Panc1 (cell line): Measurements from ENCODE around the gene SUGP1. TPM values are rescaled to one million over a fixed set of nuclear protein-coding genes. Genes with fewer than 3 reads are reported as not detected.

Experiments used
- ATAC-seq: fragments of 200-7000 bp; cut with Tn5 transposase; 2 replicates; pipeline ENCODE4 v1.9.1; 2020; ENCODE audit warnings: mild to moderate bottlenecking, moderate library complexity
- BruUV-seq: library from RNA; stranded (reverse); fragments of 400-500 nt; replicated peaks from 2 replicates; lab custom pipeline; 2021; lab: Mats Ljungman, UMichigan
- CTCF ChIA-PET: fragments of 300-600 bp; sonication (Branson Sonifier 250); formaldehyde crosslinking; loops from one replicate; lab custom pipeline; 2022; ENCODE audit warnings: antibody characterized with exemption; lab: Charles Lee
- POLR2A ChIA-PET: fragments of 300-600 bp; sonication (Branson Sonifier 250); formaldehyde crosslinking; loops from one replicate; lab custom pipeline; 2022; ENCODE audit warnings: antibody characterized with exemption; lab: Charles Lee
- DNase-seq: peaks from one replicate; pipeline ENCODE4 v3.0.0-alpha.2; 2010; ENCODE audit warnings: low read depth, low spot score
- H3K27ac ChIP-seq: 2 replicates; pipeline ENCODE4 v1.5.1; 2011; ENCODE audit warnings: mild to moderate bottlenecking, low read length, inconsistent platforms
- H3K27me3 ChIP-seq: fragments of 200-500 bp; sonication (Bioruptor generic); 2 replicates; pipeline ENCODE4 v1.6.0; 2014; ENCODE audit warnings: low read length, inconsistent platforms; ENCODE audit not compliant: control insufficient read depth, insufficient read depth
- H3K36me3 ChIP-seq: fragments of 200-500 bp; sonication (Bioruptor generic); 2 replicates; pipeline ENCODE4 v1.5.1; 2014; ENCODE audit warnings: inconsistent platforms, mild to moderate bottlenecking, low read length, moderate library complexity; ENCODE audit not compliant: control insufficient read depth, insufficient read depth
- H3K4me1 ChIP-seq: 2 replicates; pipeline ENCODE4 v1.5.1; 2011; ENCODE audit warnings: inconsistent platforms, mild to moderate bottlenecking, low read length, moderate library complexity; ENCODE audit not compliant: control insufficient read depth, insufficient read depth
- H3K4me3 ChIP-seq, 2 experiments: 2 replicates each; pipeline ENCODE4 v1.5.1; 2011 to 2012; ENCODE audit warnings: low read depth in 2 of 2, low read length in 2 of 2, mild to moderate bottlenecking in 2 of 2, inconsistent platforms in 1 of 2, moderate library complexity in 1 of 2
- H3K9me3 ChIP-seq: fragments of 200-500 bp; sonication (Bioruptor generic); 2 replicates; pipeline ENCODE4 v1.5.1; 2014; ENCODE audit warnings: low read depth, mild to moderate bottlenecking, inconsistent platforms, low read length, moderate library complexity; ENCODE audit not compliant: control insufficient read depth, insufficient read depth
- CTCF ChIP-seq: fragments of 450-650 bp; IDR thresholded peaks from 2 replicates; pipeline ENCODE4 v1.5.1; 2017; ENCODE audit warnings: mild to moderate bottlenecking
- POLR2AphosphoS5 ChIP-seq: IDR thresholded peaks from 2 replicates; pipeline ENCODE4 v1.6.1; 2012; ENCODE audit warnings: mild to moderate bottlenecking, low read depth, low read length, moderate library complexity
- REST ChIP-seq, 2 experiments: IDR thresholded peaks; 2 replicates each; pipeline ENCODE4 v1.6.1; 2011 to 2012; ENCODE audit warnings: low read depth in 2 of 2, control low read depth in 1 of 2, low read length in 1 of 2, mild to moderate bottlenecking in 1 of 2, moderate library complexity in 1 of 2; ENCODE audit not compliant: insufficient read depth in 1 of 2
- SIN3A ChIP-seq: IDR thresholded peaks from 2 replicates; pipeline ENCODE4 v1.6.1; 2012; ENCODE audit warnings: low read depth, mild to moderate bottlenecking, low read length, moderate library complexity, borderline replicate concordance; ENCODE audit not compliant: insufficient read depth
- TCF7L2 ChIP-seq: IDR thresholded peaks from 2 replicates; pipeline ENCODE4 v1.6.1; 2011; ENCODE audit warnings: mild to moderate bottlenecking, low read depth, low read length, inconsistent platforms
- in situ Hi-C: cut with HindIII; loops from 2 replicates; pipeline ENCODE4 v1.10.0; 2016; ENCODE audit warnings: low sequenced_read_pairs, low pct_unique_long_range_greater_than_20kb
- intact Hi-C: fragments of 100-400 bp; cut with micrococcal nuclease; formaldehyde crosslinking; loops from one replicate; pipeline ENCODE4 v1.10.0; 2022; ENCODE audit not compliant: unreplicated experiment
- total RNA-seq: library from RNA; stranded (reverse); gene quantifications from one replicate; pipeline ENCODE4 v1.2.1, GENCODE V29; 2021; ENCODE audit not compliant: unreplicated experiment

SUGP1 gene
- total RNA-seq, 1 experiment from 2014 or later, result 41.5 TPM

GRCh38 chr19:19345970-19346369 lies 25.7 kb upstream of the SUGP1 start:
- no peak for ATAC-seq
- BruUV-seq, result no TSS peak
- DNase-seq, result no peak
- H3K27me3 ChIP-seq, result no peaks in the 10 kb centered on the region
- intact Hi-C loops, result no loop called here
- POLR2A ChIA-PET, result no interaction called here
- no peak for TF ChIP-seq TCF7L2
- no peak for TF ChIP-seq REST (IDR thresholded peaks at IDR 0.05; ENCODE audit: insufficient read depth in 1 of 2, low read depth in 2 of 2, low read length in 1 of 2)
- no peak for TF ChIP-seq SIN3A
- no peak for TF ChIP-seq POLR2AphosphoS5
- in situ Hi-C loops, result no loop called here
- no peaks in the 10 kb centered on the region; the same call in none of the 2 replicates for H3K36me3 ChIP-seq
- no peak overlapping the region for H3K4me3 ChIP-seq
- H3K27ac ChIP-seq, result no peak overlapping the region
- no peaks in the 10 kb centered on the region for H3K4me1 ChIP-seq
- H3K9me3 ChIP-seq, result no peaks in the 10 kb centered on the region
- CTCF ChIA-PET, result no interaction called here

GRCh38 chr19:19345232-19345631 lies 24.9 kb upstream of the SUGP1 start:
- in situ Hi-C loops, result no loop called here
- no peak for DNase-seq
- BruUV-seq, result no TSS peak
- ATAC-seq, result no peak
- Histone ChIP-seq H3K9me3 (no peaks in the 10 kb centered on the region), H3K27me3 (no peaks in the 10 kb centered on the region), H3K27ac (no peak overlapping the region), H3K4me3 (no peak overlapping the region), H3K36me3 (no peaks in the 10 kb centered on the region; the same call in none of the 2 replicates), H3K4me1 (no peaks in the 10 kb centered on the region)
- ChIA-PET POLR2A (no interaction called here), CTCF (no interaction called here)
- intact Hi-C loops, result no loop called here
- TF ChIP-seq POLR2AphosphoS5, result no peak
- TF ChIP-seq CTCF, result no peak
- no peak for TF ChIP-seq REST (IDR thresholded peaks at IDR 0.05; ENCODE audit: insufficient read depth in 1 of 2, low read depth in 2 of 2, low read length in 1 of 2)
- TF ChIP-seq SIN3A, result no peak
- TF ChIP-seq TCF7L2, result no peak
